PFSK-1 (cell line): ENCODE results near the gene DLGAP4.
A peak's percentile ranks its signal among the peaks of the same experiment; 100 is the strongest.

Source experiments
- POLR2AphosphoS5 ChIP-seq: IDR thresholded peaks from 2 replicates; pipeline ENCODE4 v1.6.1; 2012; ENCODE audit warnings: low read depth, mild to moderate bottlenecking, control low read depth, low read length, moderate library complexity
- REST ChIP-seq, 2 experiments: IDR thresholded peaks; 2 replicates each; pipeline versions ENCODE4 v1.6.1 to v1.8.0; 2011 to 2012; ENCODE audit warnings: low read depth in 2 of 2, low read length in 2 of 2, control low read depth in 1 of 2, inconsistent platforms in 1 of 2, mild to moderate bottlenecking in 1 of 2, moderate library complexity in 1 of 2; ENCODE audit not compliant: insufficient read depth in 1 of 2
- SIN3A ChIP-seq: IDR thresholded peaks from 2 replicates; pipeline ENCODE4 v1.6.1; 2012; ENCODE audit warnings: mild to moderate bottlenecking, low read length, moderate library complexity, borderline replicate concordance; ENCODE audit not compliant: insufficient read depth
- TAF1 ChIP-seq: IDR thresholded peaks from 2 replicates; pipeline ENCODE4 v1.6.1; 2012; ENCODE audit warnings: low read length, control low read depth, borderline replicate concordance; ENCODE audit not compliant: insufficient read depth

- TF ChIP-seq POLR2AphosphoS5 (0 out of 2 replicates have a peak, but pooled peaks have one; percentile 25), TAF1 (no peak), SIN3A (0 out of 2 replicates have a peak, but pooled peaks have one; percentile 31), REST (IDR thresholded peaks at IDR 0.05; ENCODE audit: insufficient read depth in 1 of 2, low read depth in 2 of 2, low read length in 2 of 2) (no peak)
These were observed 154.8 kb downstream of the DLGAP4 start for GRCh38 chr20:36460648-36461599.
